Motor neuron (in vitro differentiated cells): Measurements from ENCODE around the gene CX3CL1. TPM values are rescaled to one million over a fixed set of nuclear protein-coding genes. Genes with fewer than 3 reads are reported as not detected.
"Not testable (repeated sequence)": the region's sequence is repeated elsewhere in the genome, so short reads cannot be mapped to it uniquely, and the experiment has no call there.

ENCODE experiments used
- ATAC-seq, 8 experiments: fragments of 200-7000 bp; cut with Tn5 transposase; replicated peaks in 6 of 8; 2 replicates each; pipeline ENCODE4 v1.8.0; 2021; ENCODE audit warnings: mild to moderate bottlenecking in 8 of 8, moderate library complexity in 8 of 8
- H3K27ac ChIP-seq, 2 donors: fragments of 250-450 bp; sonication (Bioruptor Pico); 2 replicates each; pipeline ENCODE4 v1.9.0; 2021; ENCODE audit warnings: antibody characterized with exemption in 2 of 2, mild to moderate bottlenecking in 2 of 2, moderate library complexity in 1 of 2
- H3K4me1 ChIP-seq, 2 donors: fragments of 250-450 bp; sonication (Bioruptor Pico); replicated peaks in 1 of 2; 2 replicates each; pipeline ENCODE4 v1.6.1; 2021; ENCODE audit warnings: antibody characterized with exemption in 2 of 2, mild to moderate bottlenecking in 2 of 2, moderate library complexity in 1 of 2
- H3K4me3 ChIP-seq, 5 donors: fragments of 250-450 bp; sonication (Bioruptor Pico); 2 replicates each; pipeline ENCODE4 v1.9.0; 2021; ENCODE audit warnings: antibody characterized with exemption in 5 of 5, mild to moderate bottlenecking in 5 of 5, moderate library complexity in 4 of 5
- WGBS, 10 experiments: fragments of 450-650 bp; shearing (Covaris generic); methylation state at CpG; one replicate each; pipeline ENCODE4 v1.0.0; 2022; 5-methylcytosine and 5-hydroxymethylcytosine counted together
- in situ Hi-C, 9 experiments: fragments of 400-800 bp; cut with MboI; loops; one replicate each; pipeline ENCODE4 v1.15.0; 2021; ENCODE audit warnings: low sequenced_read_pairs in 9 of 9, low pct_unique_long_range_greater_than_20kb in 2 of 9; ENCODE audit not compliant: unreplicated experiment in 9 of 9
- total RNA-seq, 8 experiments: library from RNA; unstranded; fragments of 300-600 nt; gene quantifications; 2 replicates each; pipeline versions ENCODE4 v1.2.3 to v1.2.4, GENCODE V29; 2022

CX3CL1 gene
- total RNA-seq, 8 experiments from 2014 or later, result 1.1 to 34.3 (median 3.6) TPM

DNA sequence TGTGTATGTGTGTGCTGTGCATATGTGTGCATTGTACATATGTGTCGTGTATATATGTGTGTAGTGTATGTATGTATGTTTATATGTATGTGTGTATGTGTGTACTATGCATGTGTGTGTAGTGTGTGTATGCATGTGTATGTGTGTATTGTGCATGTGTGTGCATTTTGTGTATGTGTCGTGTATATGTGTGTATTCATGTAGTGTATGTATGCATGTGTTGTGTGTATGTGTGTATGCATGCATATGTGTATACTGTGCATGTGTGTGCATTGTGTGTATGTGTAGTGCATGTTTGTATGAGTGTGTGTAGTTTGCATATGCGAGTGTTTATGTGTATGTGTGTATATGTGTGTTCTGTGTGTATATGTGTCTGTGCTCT, 16.8 kb downstream of the CX3CL1 start:
- Histone ChIP-seq H3K27ac (no peak overlapping the region), H3K4me1 (peaks cover 0 to 8% of the 10 kb centered on the region in 2 donors), H3K4me3 (no peak overlapping the region)
- 53 to 100% (median 88%) methylated on average over 1 to 2 of the region's 3 CpGs; no CpG with 5 or more reads in 5 of the 10 experiments for WGBS, 10 experiments
- ATAC-seq, result no peak
- in situ Hi-C loops, result no loop called here

DNA sequence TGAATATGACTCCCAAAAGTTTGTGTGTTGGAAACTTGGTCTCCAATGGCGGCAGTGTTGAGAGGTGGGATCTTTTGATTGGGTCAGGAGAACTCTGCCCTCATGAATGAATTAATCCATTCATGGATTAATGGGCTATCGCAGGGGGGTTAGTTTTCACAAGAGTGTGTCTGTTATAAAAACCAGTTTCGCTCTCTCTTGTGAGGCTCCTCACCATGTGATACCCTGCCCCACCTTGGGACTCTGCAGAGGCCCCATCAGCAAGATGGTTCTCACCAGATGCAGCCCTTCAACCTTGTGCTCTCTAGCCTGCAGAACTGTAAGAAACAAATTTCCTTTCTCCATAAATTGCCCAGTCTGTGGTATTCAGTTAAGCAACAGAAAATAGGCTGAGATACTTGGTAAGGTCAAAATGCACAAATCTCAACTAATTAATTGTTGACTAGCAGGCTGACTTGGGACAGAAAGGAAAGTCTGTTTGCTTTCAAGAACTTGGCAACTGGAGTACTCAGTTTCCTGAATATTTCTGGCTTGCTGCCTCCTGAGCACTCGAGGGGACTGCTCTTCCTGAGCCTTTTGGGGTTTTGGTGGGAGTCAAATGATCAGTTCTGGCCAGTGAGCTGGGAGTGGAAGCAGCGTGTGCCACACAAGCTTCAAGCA, 18.5 kb downstream of the CX3CL1 start:
- no peak overlapping the region for H3K4me3 ChIP-seq
- ATAC-seq, result no peak
- WGBS, 10 experiments, result 0 to 100% (median 90%) methylated on average over 1 to 3 of the region's 5 CpGs; no CpG with 5 or more reads in 3 of the 10 experiments
- H3K4me1 ChIP-seq, result peaks cover 0 to 8% of the 10 kb centered on the region in 2 donors
- H3K27ac ChIP-seq, result no peak overlapping the region
- in situ Hi-C loops, result no loop called here

DNA sequence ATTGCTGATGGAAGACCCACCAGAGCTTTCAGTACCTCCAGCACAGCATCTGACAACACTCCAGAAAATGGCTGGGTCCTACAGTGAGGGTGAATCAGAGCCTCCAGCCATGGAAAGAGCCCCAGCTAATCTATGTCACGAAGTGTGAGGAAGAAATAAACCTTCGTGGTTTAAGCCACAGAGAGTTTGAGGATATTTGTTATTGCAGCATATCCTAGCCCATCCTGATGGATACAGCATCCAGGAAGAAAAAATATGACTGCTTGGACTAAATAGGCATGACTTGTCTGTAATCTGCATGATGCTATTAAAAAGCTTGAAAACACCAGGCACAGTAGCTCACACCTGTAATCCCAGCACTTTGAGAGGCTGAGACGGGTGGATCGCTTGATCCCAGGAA, 19.0 kb downstream of the CX3CL1 start:
- Histone ChIP-seq H3K4me1 (peaks cover 0 to 6% of the 10 kb centered on the region in 2 donors), H3K27ac (no peak overlapping the region), H3K4me3 (no peak overlapping the region)
- ATAC-seq, result no peak
- in situ Hi-C loops, result no loop called here
- 20 to 100% (median 69%) methylated on average over 1 to 4 of the region's 4 CpGs; no CpG with 5 or more reads in 4 of the 10 experiments for WGBS, 10 experiments

DNA sequence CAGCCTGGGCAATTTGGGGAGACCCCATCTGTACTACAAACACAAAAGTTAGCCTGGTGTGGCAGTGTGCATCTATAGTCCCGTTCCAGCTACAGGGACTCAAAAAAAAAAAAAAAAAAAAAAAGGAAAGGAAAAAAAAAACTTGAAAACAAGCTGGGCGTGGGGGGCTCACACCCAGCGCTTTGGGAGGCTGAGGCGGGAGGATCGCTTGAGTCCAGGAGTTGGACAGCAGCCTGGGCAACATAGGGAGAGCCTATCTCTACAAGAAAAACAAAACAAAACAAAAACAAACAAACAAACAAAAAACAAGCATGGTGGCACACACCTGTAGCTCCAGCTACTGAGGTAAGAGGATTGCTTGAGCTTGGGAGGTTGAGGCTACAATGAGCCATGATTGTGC, 19.4 kb downstream of the CX3CL1 start:
- Histone ChIP-seq H3K4me1 (peaks cover 0 to 2% of the 10 kb centered on the region in 2 donors), H3K4me3 (no peak overlapping the region), H3K27ac (no peak overlapping the region)
- in situ Hi-C loops, result no loop called here
- ATAC-seq, result no peak
- WGBS, 10 experiments, result 39 to 86% (median 69%) methylated on average over 1 to 5 of the region's 5 CpGs

DNA sequence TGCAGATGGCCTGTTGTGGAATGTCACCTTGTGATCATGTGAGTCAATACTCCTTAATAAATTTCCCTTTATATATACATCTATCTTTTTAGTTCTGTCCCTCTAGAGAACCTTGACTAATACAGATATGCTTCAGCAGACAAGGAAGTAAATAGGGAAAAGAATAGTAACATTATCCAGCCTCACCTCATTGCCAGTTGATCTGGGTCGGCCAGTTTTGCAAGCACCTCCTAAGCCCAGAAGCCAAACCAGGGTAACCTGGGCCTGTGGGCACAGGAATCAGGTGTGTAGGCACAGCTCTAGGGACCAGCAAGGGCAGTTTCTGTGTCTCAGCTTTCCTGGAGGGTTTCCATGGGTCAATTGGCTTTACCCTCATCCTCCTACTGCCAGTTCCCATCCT, 20.4 kb downstream of the CX3CL1 start:
- no peak for ATAC-seq
- in situ Hi-C loops, result no loop called here
- 17 to 100% (median 73%) methylated on average over 1 of the region's 1 CpG; no CpG with 5 or more reads in 2 of the 10 experiments for WGBS, 10 experiments
- H3K4me1 ChIP-seq, result no peaks in the 10 kb centered on the region
- H3K4me3 ChIP-seq, result no peak overlapping the region
- no peak overlapping the region for H3K27ac ChIP-seq

DNA sequence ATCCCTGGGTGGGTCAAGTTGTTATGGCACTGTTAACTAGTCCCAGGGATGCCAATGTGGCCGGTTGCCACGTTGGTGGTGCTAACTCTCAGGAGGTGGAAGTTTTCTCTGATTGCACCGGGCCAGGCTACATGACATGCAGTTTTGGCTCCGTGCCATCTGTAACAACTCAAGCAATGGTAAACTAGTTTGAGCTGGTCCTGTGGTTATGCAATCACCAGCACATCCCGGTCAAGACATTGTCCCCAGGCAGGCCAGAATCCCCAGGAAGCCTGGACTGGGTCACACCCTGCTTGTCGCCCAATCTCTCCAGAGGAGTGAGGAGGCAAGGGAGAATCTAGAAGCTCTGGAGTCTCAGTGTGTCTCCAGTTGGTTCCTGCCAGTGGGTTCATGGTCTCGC, 22.2 kb downstream of the CX3CL1 start:
- Histone ChIP-seq H3K4me1 (no peaks in the 10 kb centered on the region), H3K27ac (no peak overlapping the region), H3K4me3 (no peak overlapping the region)
- in situ Hi-C loops, result no loop called here
- peak in 7 of 8 experiments; percentile 27 to 75 (median 56) for ATAC-seq
- WGBS, 10 experiments, result 44 to 100% (median 76%) methylated on average over 1 to 5 of the region's 7 CpGs; no CpG with 5 or more reads in 4 of the 10 experiments

DNA sequence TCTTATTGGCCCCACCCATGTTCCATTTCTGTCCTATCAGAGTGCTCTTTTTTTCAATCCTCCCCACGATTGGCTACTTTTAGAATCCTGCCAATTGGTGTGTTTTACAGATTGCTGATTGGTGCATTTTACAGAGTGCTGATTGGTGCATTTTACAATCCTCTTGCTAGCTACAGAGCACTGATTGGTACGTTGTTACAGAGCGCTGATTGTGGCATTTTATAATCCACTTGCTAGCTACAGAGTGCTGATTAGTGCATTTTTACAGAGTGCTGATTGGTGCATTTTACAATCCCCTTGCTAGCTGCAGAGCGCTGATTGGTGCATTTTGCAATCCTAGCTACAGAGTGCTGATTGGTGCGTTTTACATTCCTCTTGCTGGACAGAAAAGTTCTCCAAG, 22.7 kb downstream of the CX3CL1 start:
- 13 to 88% (median 67%) methylated on average over 1 to 4 of the region's 5 CpGs; no CpG with 5 or more reads in 3 of the 10 experiments for WGBS, 10 experiments
- Histone ChIP-seq H3K4me3 (no peak overlapping the region), H3K27ac (no peak overlapping the region), H3K4me1 (no peaks in the 10 kb centered on the region)
- in situ Hi-C loops, result no loop called here
- no peak for ATAC-seq

DNA sequence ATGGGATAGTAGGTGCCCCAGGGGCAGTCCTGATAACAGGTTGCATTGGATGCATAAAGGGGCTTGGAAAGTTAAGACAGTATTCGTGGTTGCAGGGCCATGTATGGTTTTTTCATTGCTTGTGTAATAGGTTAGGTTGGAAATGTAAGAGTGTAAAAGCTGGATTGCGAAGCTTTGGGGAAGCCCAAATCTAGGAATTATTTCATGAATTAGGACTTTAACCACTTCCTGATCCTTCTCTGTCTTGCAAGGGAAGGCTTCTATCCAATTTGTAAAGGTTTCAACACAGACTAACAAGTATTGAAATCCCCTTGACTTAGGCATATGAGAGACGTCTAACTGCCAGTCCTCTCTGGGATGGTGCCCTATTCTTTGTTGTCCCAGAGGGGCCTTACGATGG, 24.5 kb downstream of the CX3CL1 start:
- WGBS, 10 experiments, result 52 to 100% (median 78%) methylated on average over 1 to 3 of the region's 4 CpGs; no CpG with 5 or more reads in 3 of the 10 experiments
- in situ Hi-C loops, result no loop called here
- Histone ChIP-seq H3K27ac (no peak overlapping the region), H3K4me1 (no peaks in the 10 kb centered on the region), H3K4me3 (no peak overlapping the region)
- no peak for ATAC-seq

DNA sequence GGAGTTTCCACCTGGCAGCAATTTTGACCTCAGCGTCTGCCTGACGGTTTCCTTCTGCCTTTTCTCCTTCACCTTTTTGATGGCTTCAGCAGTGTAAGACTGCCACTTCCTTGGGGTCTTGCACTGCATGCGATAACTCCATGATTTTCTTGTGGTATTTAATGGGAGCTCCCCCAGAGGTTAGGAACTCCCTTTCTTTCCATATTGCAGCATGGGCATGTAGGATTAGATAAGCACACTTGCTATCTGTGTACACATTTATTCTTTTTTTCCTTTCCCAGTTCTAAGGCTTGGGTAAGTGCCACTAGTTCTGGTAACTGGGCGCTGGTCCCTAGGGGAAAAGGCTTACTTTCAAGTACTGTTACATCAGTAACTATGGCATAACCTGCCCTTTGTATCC, 25.2 kb downstream of the CX3CL1 start:
- H3K4me1 ChIP-seq, in situ Hi-C loops, H3K27ac ChIP-seq, ATAC-seq, H3K4me3 ChIP-seq: not testable (repeated sequence)
- 14 to 100% (median 72%) methylated on average over 1 to 3 of the region's 4 CpGs; no CpG with 5 or more reads in 3 of the 10 experiments for WGBS, 10 experiments

DNA sequence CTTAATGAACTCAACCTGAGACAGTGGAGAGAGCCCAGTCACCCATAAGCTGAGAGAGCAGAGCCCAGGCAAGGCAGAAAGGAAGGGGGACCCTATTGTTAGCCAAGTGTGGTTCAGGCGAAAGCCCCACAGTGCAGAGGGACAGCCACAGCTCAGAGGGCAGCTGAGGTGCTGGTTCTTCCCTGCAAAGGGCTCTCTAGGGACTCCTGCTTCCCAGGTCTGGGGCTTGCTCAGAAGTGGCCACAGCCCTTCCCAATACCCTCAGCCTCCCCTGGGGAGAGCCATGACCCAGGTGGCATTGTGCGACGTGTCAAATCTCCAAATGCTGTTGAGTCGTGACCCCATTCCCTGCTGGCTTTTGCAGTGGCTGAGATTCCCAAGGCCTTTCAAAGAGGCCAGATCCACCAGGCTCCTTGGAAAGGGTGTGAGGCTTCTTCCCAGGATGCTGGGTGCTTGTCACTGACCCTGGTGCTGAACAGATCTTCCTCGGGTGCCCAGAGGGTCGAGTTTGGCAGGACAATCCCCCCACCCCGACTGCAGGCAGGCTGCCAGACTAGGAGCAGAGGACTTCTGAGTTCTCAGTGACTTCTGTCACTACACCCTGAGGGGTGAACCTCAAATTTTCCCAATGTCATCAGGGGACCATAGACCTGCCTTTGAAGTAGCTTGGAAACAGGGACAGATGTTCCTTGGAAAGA, 29.8 kb downstream of the CX3CL1 start:
- in situ Hi-C loops, result loop anchor here in 2 of 9 experiments (25.0 kb wide), 1 partner anchor 90 kb away; no protein-coding TSS in a partner anchor
- H3K27ac ChIP-seq, result no peak overlapping the region
- no peak overlapping the region for H3K4me3 ChIP-seq
- no peak for ATAC-seq
- 0 to 87% (median 43%) methylated on average over 1 to 6 of the region's 7 CpGs; no CpG with 5 or more reads in 3 of the 10 experiments for WGBS, 10 experiments
- H3K4me1 ChIP-seq, result peaks cover 0 to 6% of the 10 kb centered on the region in 2 donors

DNA sequence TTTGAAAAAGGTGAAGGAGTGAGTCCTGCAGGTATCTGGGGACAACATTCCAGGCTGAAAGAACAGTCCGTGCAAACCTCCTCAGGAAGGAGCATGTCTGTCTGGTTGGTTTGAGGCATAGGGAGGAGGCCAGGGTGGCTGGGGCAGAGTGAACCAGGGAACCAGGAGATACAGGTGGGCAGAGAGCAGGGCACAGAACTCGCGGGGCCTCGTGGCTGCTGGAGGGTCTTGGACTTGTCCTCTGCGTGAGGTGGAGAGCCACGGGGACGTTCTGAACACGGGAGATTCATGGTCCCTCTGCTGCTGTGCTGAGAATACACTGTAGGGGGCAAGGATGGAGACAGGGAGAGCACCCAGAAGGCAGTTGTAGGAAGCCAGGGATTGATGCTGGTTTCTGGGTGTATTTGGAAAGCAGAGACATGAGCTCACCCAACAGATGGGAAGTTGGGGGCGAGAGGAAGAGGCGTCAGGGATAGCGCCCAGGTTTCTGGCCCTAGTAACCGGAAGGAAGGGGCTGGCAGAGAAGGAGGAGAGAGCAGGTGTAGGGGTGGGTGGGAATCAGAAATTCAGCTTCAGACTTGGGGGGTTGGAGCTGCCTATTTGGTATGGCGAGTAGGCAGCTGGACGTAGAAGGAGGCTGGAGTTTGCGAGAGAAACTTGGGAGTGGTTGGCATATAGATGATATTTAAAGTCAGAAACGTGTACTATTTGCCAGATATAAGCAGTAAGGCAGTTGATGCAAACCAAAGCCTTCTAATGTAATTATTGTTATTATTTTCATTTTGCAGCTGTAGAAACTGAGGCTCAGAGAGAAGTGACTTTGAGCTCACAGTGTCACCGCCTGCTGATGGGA, 31.9 kb downstream of the CX3CL1 start, which contains the start of gene CCL17:
CCL17 (plus strand) TSS at position 803 of the 853 bp plus-strand sequence. CDS start 9,166 bp downstream, outside the sequence.
- H3K4me1 ChIP-seq, result peaks cover 0 to 6% of the 10 kb centered on the region in 2 donors
- H3K27ac ChIP-seq, result no peak within 1 kb of the TSS
- no peak within 1 kb of the TSS for H3K4me3 ChIP-seq
- in situ Hi-C loops, result loop anchor here in 2 of 9 experiments (25.0 kb wide), 1 partner anchor 92 kb away; no protein-coding TSS in a partner anchor
- 8 to 88% (median 68%) methylated on average over 1 to 9 of the region's 17 CpGs; no CpG with 5 or more reads in 3 of the 10 experiments for WGBS, 10 experiments
- ATAC-seq, result no peak

DNA sequence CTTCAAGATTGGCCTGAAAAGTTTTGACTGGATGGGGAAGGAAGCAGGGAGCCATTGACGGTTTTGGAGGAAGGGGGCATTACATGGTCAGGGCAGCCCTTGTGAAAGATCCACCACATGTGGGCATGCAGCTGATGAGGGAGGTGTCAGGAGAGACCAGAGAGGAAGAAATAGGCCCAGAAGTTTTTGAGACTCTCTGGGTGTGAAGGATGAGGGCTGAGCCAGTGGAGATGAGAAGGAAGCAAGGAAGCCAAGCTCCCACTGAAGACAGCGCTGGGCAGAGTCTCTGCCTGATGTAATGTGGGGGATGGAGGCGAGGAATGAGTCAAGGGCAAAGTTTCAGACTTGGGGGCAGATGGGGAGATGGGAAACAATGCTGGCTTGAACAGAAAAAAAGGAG, 32.8 kb downstream of the CX3CL1 start:
- 20 to 90% (median 72%) methylated on average over 1 to 3 of the region's 3 CpGs; no CpG with 5 or more reads in 3 of the 10 experiments for WGBS, 10 experiments
- H3K4me1 ChIP-seq, result peaks cover 0 to 6% of the 10 kb centered on the region in 2 donors
- no peak overlapping the region for H3K4me3 ChIP-seq
- no peak overlapping the region for H3K27ac ChIP-seq
- ATAC-seq, result no peak
- in situ Hi-C loops, result loop anchor here in 2 of 9 experiments (25.0 kb wide), 1 partner anchor 93 kb away; no protein-coding TSS in a partner anchor
